DOHH2 (cell line): ENCODE measurements around the gene DLG1.

Experiments
- CTCF ChIP-seq: fragments of 200-600 bp; sonication (generic); IDR thresholded peaks from one replicate; pipeline ENCODE4 v1.5.1; 2014; ENCODE audit warnings: antibody characterized with exemption, mild to moderate bottlenecking, low read depth, low read length; ENCODE audit not compliant: poor library complexity, severe bottlenecking
- EZH2phosphoT487 ChIP-seq: fragments of 200-600 bp; sonication (generic); IDR thresholded peaks from 2 replicates; pipeline ENCODE4 v1.6.1; 2017; ENCODE audit warnings: borderline replicate concordance, mild to moderate bottlenecking, antibody characterized with exemption, low read length, moderate library complexity, mixed read lengths

DNA sequence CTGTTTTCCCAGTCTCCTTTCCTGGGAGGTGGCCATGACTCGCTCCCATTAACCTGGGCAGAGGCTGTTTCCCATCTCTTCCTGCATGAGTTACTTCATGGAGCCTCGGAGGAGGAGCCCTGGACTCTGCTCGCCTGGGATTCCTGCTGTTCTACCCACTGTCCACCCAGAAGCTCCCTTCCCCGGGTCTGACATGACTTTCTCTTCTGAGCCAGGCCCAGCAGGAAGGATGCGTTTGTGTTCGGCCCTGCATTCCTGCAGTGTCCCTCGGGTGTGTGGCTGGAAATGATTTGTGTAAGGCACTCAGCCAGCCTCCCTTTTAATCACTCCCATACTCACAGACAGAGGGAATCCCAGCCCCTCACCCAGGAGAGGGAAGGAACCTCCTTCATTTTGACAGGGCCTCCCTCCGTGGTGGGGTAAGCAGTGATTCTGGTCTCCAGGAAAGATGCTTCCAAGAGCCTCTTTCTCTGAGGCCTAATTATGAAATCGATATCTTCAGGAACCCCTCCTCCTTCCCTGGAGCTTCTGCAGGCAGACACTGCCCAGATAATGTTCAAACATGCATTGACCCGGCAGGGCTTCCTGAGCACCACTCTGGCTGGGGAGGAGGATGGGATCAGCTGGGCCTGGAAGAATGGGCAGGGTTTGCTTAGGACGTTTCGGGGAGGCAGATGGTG, 41.6 kb upstream of the DLG1 start:
- TF ChIP-seq CTCF (no peak), EZH2phosphoT487 (no peak)
